ENCODE results near the gene KCNQ5.

Gene KCNQ5

GRCh38 chr6:73076211-73076954 is 454.5 kb downstream of the KCNQ5 start:
- no peak for TF ChIP-seq CTCF (IDR thresholded peaks at IDR 0.05; ENCODE audit: control insufficient read depth, insufficient read depth, low read depth, low read length, missing control alignments)
- DNase-seq (ENCODE audit: low read depth) = no peak
- no peak overlapping the region for H3K4me3 ChIP-seq (ENCODE audit: control insufficient read depth, low read depth, low read length)

GRCh38 chr6:73078333-73078862 is 456.5 kb downstream of the KCNQ5 start:
- no peak for DNase-seq (ENCODE audit: low read depth)
- TF ChIP-seq CTCF (IDR thresholded peaks at IDR 0.05; ENCODE audit: control insufficient read depth, insufficient read depth, low read depth, low read length, missing control alignments) = no peak
- no peak overlapping the region for H3K4me3 ChIP-seq (ENCODE audit: control insufficient read depth, low read depth, low read length)

- no peak for DNase-seq (ENCODE audit: low read depth)
- no peak for TF ChIP-seq CTCF (IDR thresholded peaks at IDR 0.05; ENCODE audit: control insufficient read depth, insufficient read depth, low read depth, low read length, missing control alignments)
- no peak overlapping the region for H3K4me3 ChIP-seq (ENCODE audit: control insufficient read depth, low read depth, low read length)
These were observed 457.2 kb downstream of the KCNQ5 start for GRCh38 chr6:73078908-73079610.

- peak; percentile 52 for DNase-seq (ENCODE audit: low read depth)
- TF ChIP-seq CTCF (IDR thresholded peaks at IDR 0.05; ENCODE audit: control insufficient read depth, insufficient read depth, low read depth, low read length, missing control alignments) = no peak
These were observed 457.7 kb downstream of the KCNQ5 start for GRCh38 chr6:73079611-73079955.

GRCh38 chr6:73079978-73080377 is 458.1 kb downstream of the KCNQ5 start:
- no peak for TF ChIP-seq CTCF (IDR thresholded peaks at IDR 0.05; ENCODE audit: control insufficient read depth, insufficient read depth, low read depth, low read length, missing control alignments)
- H3K4me3 ChIP-seq (ENCODE audit: control insufficient read depth, low read depth, low read length) = no peak overlapping the region
- no peak for DNase-seq (ENCODE audit: low read depth)

More at GRCh38 chr6:73079611-73079955, 457.7 kb downstream of the KCNQ5 start:
- no peak overlapping the region for H3K4me3 ChIP-seq (ENCODE audit: control insufficient read depth, low read depth, low read length)

GRCh38 chr6:73081955-73082354 is 460.1 kb downstream of the KCNQ5 start:
- no peak overlapping the region for H3K4me3 ChIP-seq (ENCODE audit: control insufficient read depth, low read depth, low read length)
- no peak for TF ChIP-seq CTCF (IDR thresholded peaks at IDR 0.05; ENCODE audit: control insufficient read depth, insufficient read depth, low read depth, low read length, missing control alignments)
- DNase-seq (ENCODE audit: low read depth) = no peak
